Measurements from ENCODE around the gene CAPN13. TPM values are rescaled to one million over a fixed set of nuclear protein-coding genes. Genes with fewer than 3 reads are reported as not detected.

Gene CAPN13
- polyA plus RNA-seq, 1 donor (not counting 4 experiments of a cell fraction or from before 2014, with no cell fraction given), result not detected

- Histone ChIP-seq H3K4me2 (ENCODE audit: control insufficient read depth, extremely low read depth, insufficient read depth, low read depth, low read length) (no peak overlapping the region), H3K27me3 (ENCODE audit: control insufficient read depth, extremely low read depth, insufficient read depth, low read length) (no peaks in the 10 kb centered on the region), H3K4me3 (ENCODE audit: control insufficient read depth in 2 of 3, extremely low read depth in 1 of 3, insufficient read depth in 2 of 3, low read depth in 1 of 3, low read length in 3 of 3) (no peak overlapping the region), H3K4me1 (ENCODE audit: control insufficient read depth, extremely low read depth, insufficient read depth, low read length) (no peaks in the 10 kb centered on the region), H3K27ac (ENCODE audit: control insufficient read depth, insufficient read depth, low read length) (no peak overlapping the region), H4K20me1 (ENCODE audit: control insufficient read depth, extremely low read depth, insufficient read depth, low read length) (no peaks in the 10 kb centered on the region), H3K36me3 (ENCODE audit: control insufficient read depth in 2 of 2, extremely low read depth in 1 of 2, insufficient read depth in 2 of 2, low read length in 2 of 2) (no peaks in the 10 kb centered on the region), H2AFZ (ENCODE audit: control insufficient read depth, low read length) (no peak overlapping the region), H3K9me1 (ENCODE audit: control insufficient read depth, extremely low read depth, insufficient read depth, low read length) (no peaks in the 10 kb centered on the region), H3K9ac (ENCODE audit: control insufficient read depth, extremely low read depth, insufficient read depth, low read length) (no peak overlapping the region), H3K9me3 (ENCODE audit: control insufficient read depth, low read depth, low read length) (no peaks in the 10 kb centered on the region), H3K79me2 (ENCODE audit: control insufficient read depth, insufficient read depth, low read length) (no peaks in the 10 kb centered on the region)
- DNase-seq (ENCODE audit: low read depth, low spot score) (no peak), FAIRE-seq (no peak)
- no peak for TF ChIP-seq EZH2 (IDR thresholded peaks at IDR 0.05; ENCODE audit: low read length)
- peak; percentile 28 to 46 (median 31) for TF ChIP-seq CTCF (optimal IDR thresholded peaks at IDR 0.05 in 1 of 3, IDR thresholded peaks at IDR 0.05 in 1 of 3, conservative IDR thresholded peaks at IDR 0.05 in 1 of 3; ENCODE audit: extremely low read depth in 1 of 3, insufficient read depth in 2 of 3, low read length in 3 of 3)
- dilution Hi-C loops (cut with MboI; ENCODE audit: extremely low pct_ligation_motif_present, low sequenced_read_pairs), result no loop called here
Measured at GRCh38 chr2:30686000-30686399, 121.2 kb downstream of the CAPN13 start.

- H3K4me3 ChIP-seq (ENCODE audit: control insufficient read depth in 2 of 3, extremely low read depth in 1 of 3, insufficient read depth in 2 of 3, low read depth in 1 of 3, low read length in 3 of 3), result no peak overlapping the region
Measured at GRCh38 chr2:30684996-30685395, 122.2 kb downstream of the CAPN13 start.

More at GRCh38 chr2:30684996-30685395, 122.2 kb downstream of the CAPN13 start:
- H3K4me2 ChIP-seq (ENCODE audit: control insufficient read depth, extremely low read depth, insufficient read depth, low read depth, low read length), result no peak overlapping the region
- no peaks in the 10 kb centered on the region for H3K4me1 ChIP-seq (ENCODE audit: control insufficient read depth, extremely low read depth, insufficient read depth, low read length)
- H3K27me3 ChIP-seq (ENCODE audit: control insufficient read depth, extremely low read depth, insufficient read depth, low read length), result no peaks in the 10 kb centered on the region
- DNase-seq (ENCODE audit: low read depth, low spot score) (no peak), FAIRE-seq (no peak)
- H3K9me1 ChIP-seq (ENCODE audit: control insufficient read depth, extremely low read depth, insufficient read depth, low read length), result no peaks in the 10 kb centered on the region
- TF ChIP-seq CTCF (optimal IDR thresholded peaks at IDR 0.05 in 1 of 3, IDR thresholded peaks at IDR 0.05 in 1 of 3, conservative IDR thresholded peaks at IDR 0.05 in 1 of 3; ENCODE audit: extremely low read depth in 1 of 3, insufficient read depth in 2 of 3, low read length in 3 of 3) (no peak), EZH2 (IDR thresholded peaks at IDR 0.05; ENCODE audit: low read length) (no peak)
- no peaks in the 10 kb centered on the region for H3K36me3 ChIP-seq (ENCODE audit: control insufficient read depth in 2 of 2, extremely low read depth in 1 of 2, insufficient read depth in 2 of 2, low read length in 2 of 2)
- H3K79me2 ChIP-seq (ENCODE audit: control insufficient read depth, insufficient read depth, low read length), result no peaks in the 10 kb centered on the region
- H3K27ac ChIP-seq (ENCODE audit: control insufficient read depth, insufficient read depth, low read length), result no peak overlapping the region
- no peaks in the 10 kb centered on the region for H3K9me3 ChIP-seq (ENCODE audit: control insufficient read depth, low read depth, low read length)
- no peak overlapping the region for H2AFZ ChIP-seq (ENCODE audit: control insufficient read depth, low read length)
- H4K20me1 ChIP-seq (ENCODE audit: control insufficient read depth, extremely low read depth, insufficient read depth, low read length), result no peaks in the 10 kb centered on the region
- no peak overlapping the region for H3K9ac ChIP-seq (ENCODE audit: control insufficient read depth, extremely low read depth, insufficient read depth, low read length)
- dilution Hi-C loops (cut with MboI; ENCODE audit: extremely low pct_ligation_motif_present, low sequenced_read_pairs), result no loop called here

Measured in keratinocyte (primary cell).